Glomerular endothelial cell (primary cell): ENCODE measurements around the gene PPAN. TPM values are rescaled to one million over a fixed set of nuclear protein-coding genes. Genes with fewer than 3 reads are reported as not detected.

Experiments
- DNase-seq: peaks from one replicate; pipeline ENCODE4 v3.0.0-alpha.2; 2011; ENCODE audit warnings: low read depth, low spot score; ENCODE audit errors: extremely low read depth
- total RNA-seq: library from RNA; depleted of rRNA; stranded (reverse); fragments of >200 nt; gene quantifications from 2 replicates; pipeline ENCODE4 v1.2.3, GENCODE V29; 2015

The PPAN gene
- total RNA-seq, 1 donor from 2014 or later = 39.6 TPM

- no peak for DNase-seq
Observed at GRCh38 chr19:10091895-10092641, 14.1 kb upstream of the PPAN start.

- no peak for DNase-seq
Observed at GRCh38 chr19:10092648-10093294, 13.4 kb upstream of the PPAN start.

DNA sequence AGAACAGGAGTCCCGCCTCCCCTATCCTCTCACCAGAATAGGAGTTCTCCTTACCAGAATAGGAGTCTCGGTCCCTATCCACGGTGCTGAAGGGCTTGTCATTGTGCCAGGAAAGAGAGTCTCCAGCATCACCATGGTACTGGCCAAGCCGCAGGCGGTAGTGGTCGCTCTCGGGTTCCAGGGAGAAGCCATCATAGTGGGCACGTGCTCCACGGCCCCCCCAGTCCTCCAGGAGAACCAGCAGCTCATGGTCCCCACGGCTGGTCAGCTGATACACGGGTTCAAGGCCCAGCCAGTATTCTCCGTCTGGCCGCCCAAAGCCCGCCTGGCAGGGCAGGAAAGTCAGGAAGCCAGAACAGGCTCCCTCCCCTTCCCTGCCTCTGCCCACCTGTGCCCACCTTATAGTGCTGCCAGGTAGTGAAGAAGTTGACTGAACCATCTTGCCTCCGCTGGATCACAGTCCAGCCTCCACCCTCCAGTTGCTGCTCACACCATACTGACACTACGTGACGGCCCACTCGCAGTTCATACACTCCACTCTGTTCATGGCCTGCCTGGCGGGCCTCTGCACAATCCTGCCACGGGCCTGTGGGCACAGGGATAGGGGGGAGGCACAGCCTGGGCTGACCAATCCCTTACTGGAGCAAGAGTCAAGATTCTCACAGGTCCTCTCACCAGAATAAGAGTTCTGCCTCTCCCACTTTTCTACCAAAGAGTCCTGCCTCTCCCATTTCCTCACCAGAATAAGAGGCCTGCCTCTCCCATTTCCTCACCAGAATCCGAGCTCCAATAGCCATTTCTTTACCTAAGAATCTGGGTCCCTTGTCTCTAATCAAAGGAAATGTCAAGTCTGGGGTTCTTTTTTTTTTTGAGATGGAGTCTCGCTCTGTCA is 12.6 kb upstream of the PPAN start:
- no peak for DNase-seq

GRCh38 chr19:10095622-10095947 is 10.6 kb upstream of the PPAN start:
- no peak for DNase-seq

DNA sequence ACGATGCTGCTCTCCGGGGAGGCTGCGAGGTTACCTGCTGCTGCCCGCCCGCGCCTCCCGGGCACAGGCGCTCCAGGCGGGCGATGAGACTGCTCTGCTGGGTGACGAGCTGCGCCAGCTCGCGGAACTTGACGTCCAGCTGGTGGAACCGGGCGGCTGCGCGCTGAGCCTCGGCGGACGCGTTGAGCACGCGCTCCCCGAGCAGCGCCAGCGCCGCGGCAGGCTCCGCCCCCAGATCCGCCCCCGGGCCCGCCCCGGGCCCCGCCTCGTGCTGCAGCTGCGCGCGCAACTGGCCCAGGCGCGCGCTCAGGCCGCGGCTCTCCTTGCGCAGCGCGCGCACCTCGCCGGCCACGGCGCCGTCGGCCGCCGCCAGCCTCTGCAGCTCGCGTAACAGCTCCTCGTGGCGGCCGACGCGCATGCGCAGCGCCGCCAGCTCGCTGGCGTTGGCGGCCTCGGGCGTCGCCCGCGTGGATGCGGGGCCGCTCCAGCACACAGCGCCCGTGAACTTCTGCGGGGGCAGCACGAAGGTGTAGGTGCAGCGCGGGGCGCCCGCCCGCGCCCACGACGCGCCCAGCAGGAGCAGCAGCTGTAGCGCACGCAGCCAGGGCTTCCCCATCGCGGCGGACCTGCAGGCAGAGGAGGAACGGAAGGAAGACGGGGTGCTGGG is 10.1 kb upstream of the PPAN start:
- DNase-seq = no peak

- DNase-seq = no peak
Observed at GRCh38 chr19:10096615-10096963, 9.6 kb upstream of the PPAN start.

DNA sequence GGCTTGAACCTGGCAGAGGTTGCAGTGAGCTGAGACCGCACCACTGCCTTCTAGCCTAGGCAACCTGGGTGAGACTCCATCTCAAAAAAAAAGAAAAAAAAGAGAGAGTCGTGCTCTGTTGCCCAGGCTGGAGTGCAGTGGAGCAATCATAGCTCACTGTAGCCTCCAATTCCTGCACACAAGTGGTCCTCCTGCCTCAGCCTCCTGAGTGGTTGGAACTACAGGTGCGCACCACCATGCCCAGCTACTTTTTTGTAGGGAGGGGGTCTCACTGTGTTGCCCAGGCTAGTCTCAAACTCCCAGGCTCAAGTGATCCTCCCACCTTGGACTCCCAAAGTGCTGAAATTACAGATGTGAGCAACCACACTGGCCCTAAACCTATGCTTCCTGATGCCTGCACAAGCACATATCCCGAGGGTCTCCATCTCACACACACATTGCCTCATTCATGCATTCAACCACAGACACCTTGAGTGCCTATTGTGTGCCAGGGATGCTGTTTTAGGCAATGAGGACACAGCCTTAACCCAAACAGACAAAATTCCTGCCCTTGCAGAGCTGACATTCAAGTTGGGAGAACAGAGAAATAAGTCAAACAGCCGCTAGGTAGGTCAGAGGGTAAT is 5.9 kb upstream of the PPAN start:
- DNase-seq = no peak

DNA sequence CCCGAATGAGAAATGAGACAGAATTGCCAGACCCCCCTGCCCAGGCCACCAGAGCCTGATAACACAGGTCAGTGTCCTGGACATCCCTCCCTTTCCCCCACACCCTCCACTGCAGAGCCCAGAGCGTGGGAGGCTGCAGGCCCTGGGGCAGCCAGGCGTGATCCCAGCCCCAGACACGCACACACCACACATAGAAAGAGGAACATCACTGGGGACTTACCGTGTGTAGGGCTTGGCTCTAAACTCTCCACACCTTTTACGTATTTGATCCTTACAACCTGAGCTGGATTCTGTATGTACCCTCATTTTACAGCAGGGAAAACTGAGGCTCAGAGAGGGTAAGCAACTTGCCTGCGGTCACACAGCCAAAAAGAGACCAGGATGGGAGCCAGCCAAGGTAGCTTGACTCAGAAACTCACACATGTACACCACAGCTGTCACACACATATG is 3.4 kb upstream of the PPAN start:
- no peak for DNase-seq

- DNase-seq = no peak
Observed at GRCh38 chr19:10104130-10104513, 2.0 kb upstream of the PPAN start.

- no peak for DNase-seq
Observed at GRCh38 chr19:10104665-10105508, 1.3 kb upstream of the PPAN start.

DNA sequence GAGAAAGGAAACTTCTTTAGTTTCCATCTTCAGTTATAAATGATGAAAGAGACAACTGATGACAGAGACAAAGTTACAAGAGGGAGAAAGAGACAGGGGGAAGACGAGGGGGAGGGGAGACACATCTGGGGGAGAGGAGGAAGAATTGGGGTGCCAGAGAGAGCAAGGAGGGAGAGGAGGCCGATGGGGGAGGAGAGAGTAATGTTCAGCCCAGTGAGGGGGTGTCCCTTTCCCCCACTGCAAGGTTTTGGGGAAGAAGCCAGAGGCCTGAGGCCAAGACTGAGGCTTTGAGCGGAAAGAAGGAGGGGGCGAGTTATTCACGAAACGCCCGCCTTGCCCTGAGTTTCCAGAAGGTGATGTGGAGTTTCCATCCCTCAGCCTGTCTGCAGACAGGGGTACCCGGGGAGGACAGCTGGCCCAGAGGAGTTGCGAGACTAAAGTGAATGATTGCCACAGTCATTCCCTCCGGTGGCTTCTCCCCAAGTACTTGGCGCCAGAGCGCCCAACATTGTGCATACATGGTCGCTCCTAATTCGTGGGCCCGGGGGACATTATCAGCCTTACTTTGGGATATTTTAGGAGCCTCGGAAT is 558 bp upstream of the PPAN start:
- no peak for DNase-seq

DNA sequence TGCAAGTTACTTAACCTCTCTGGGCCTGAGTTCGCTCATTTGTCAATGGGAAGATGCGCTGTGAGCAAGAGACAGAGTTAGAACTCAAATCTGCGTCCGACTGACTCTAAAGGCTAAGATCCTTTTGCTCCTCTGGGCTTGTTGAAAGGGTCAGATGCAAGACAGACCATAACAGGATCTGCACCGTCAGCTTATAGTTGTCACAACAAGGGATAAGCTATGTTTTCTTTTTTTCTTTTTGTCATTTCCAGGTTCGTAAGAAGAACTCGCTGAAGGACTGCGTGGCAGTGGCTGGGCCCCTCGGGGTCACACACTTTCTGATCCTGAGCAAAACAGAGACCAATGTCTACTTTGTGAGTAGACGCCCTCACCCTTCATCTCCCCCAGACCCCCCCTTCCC is 1.1 kb downstream of the PPAN start:
- no peak for DNase-seq

DNA sequence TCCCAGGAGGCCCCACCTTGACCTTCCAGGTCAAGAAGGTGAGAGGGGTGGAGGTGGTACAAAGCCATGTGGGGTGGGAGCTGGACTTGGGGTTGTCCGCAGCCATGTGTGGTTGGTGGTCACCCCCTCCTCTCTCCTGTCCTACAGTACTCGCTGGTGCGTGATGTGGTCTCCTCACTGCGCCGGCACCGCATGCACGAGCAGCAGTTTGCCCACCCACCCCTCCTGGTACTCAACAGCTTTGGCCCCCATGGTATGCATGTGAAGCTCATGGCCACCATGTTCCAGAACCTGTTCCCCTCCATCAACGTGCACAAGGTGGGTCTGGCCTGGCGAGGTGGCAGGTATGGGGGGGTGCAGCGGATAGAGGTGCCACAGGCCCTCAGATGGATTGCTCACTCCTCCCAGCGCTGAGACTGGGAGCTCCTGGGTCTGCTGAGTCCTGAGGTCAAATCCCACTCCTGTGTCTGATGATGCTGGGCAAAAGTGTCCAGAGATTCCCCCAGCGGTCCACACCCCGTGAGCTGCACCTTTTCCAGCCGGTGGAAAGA is 1.7 kb downstream of the PPAN start:
- DNase-seq = no peak

DNA sequence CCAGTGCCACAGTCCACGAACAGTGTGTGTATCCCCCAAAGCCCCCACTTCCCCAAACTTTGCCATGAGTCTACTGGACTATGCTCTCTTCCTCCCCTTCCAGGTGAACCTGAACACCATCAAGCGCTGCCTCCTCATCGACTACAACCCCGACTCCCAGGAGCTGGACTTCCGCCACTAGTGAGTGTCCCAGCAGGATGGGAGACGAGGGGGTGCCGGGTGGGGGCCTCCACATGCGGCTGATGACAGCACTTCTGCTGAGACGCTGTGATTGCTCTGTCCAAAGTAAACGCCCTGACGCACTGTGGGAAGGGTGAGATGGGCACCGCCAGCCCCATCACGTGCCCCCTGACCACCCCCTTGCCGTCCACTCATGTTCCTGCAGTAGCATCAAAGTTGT is 3.4 kb downstream of the PPAN start:
- DNase-seq = no peak

- DNase-seq = no peak
Observed at GRCh38 chr19:10110076-10110971, 4.2 kb downstream of the PPAN start.

GRCh38 chr19:10110972-10111317 is 4.8 kb downstream of the PPAN start:
- DNase-seq = no peak

- no peak for DNase-seq
Observed at GRCh38 chr19:10111405-10111811, 5.2 kb downstream of the PPAN start, which contains the start of gene P2RY11. P2RY11 (plus strand) TSS chr19:10111693; CDS start chr19:10111722, 29 bp downstream.
